Measurements from ENCODE around the gene TNNI2. TPM values are rescaled to one million over a fixed set of nuclear protein-coding genes. Genes with fewer than 3 reads are reported as not detected.

The TNNI2 gene
- total and polyA plus RNA-seq, 2 donors (not counting 3 experiments of a cell fraction or from before 2014, with no cell fraction given) = not detected

GRCh38 chr11:1871531-1871930 is 32.8 kb downstream of the TNNI2 start:
- CTCF ChIA-PET = interaction anchor here (1.4 to 3.2 kb wide), 2 partner anchors 11 to 219 kb away, joined by 6 to 11 read pairs; no protein-coding TSS in a partner anchor

More at GRCh38 chr11:1871531-1871930, 32.8 kb downstream of the TNNI2 start:
- no peak overlapping the region for H3K27ac ChIP-seq (ENCODE audit: insufficient read depth, low read depth, low read length)
- dilution Hi-C loops (cut with MboI; ENCODE audit: extremely low pct_ligation_motif_present, low sequenced_read_pairs) = no loop called here
- no peak overlapping the region for H3K4me2 ChIP-seq (ENCODE audit: insufficient read depth, low read length)
- H3K4me3 ChIP-seq (replicated peaks in 1 of 3; ENCODE audit: insufficient read depth in 1 of 3, low read depth in 1 of 3, low read length in 3 of 3) = no peak overlapping the region
- POLR2A ChIA-PET = no interaction called here
- BruUV-seq (replicated peaks) = no TSS peak
- no peak overlapping the region for H2AFZ ChIP-seq (ENCODE audit: low read depth, low read length)
- TF ChIP-seq EZH2 (IDR thresholded peaks at IDR 0.05; ENCODE audit: borderline replicate concordance, low read depth, low read length, severe bottlenecking) (no peak), MYC (IDR thresholded peaks at IDR 0.05; ENCODE audit: low read depth, low read length) (no peak), GATA2 (IDR thresholded peaks at IDR 0.05; ENCODE audit: insufficient read depth, insufficient read length, low read depth, low read length) (no peak), POLR2A (IDR thresholded peaks at IDR 0.05; ENCODE audit: low read depth, low read length) (no peak), POLR2AphosphoS5 (IDR thresholded peaks at IDR 0.05; ENCODE audit: insufficient read depth, low read depth, low read length) (no peak), MAX (IDR thresholded peaks at IDR 0.05; ENCODE audit: insufficient read depth, insufficient read length) (no peak), FOS (IDR thresholded peaks at IDR 0.05; ENCODE audit: borderline replicate concordance, insufficient read depth, low read length) (no peak), JUN (IDR thresholded peaks at IDR 0.05; ENCODE audit: borderline replicate concordance, insufficient read depth, insufficient read length, low read depth) (no peak)
- TF ChIP-seq, protein P1, sequence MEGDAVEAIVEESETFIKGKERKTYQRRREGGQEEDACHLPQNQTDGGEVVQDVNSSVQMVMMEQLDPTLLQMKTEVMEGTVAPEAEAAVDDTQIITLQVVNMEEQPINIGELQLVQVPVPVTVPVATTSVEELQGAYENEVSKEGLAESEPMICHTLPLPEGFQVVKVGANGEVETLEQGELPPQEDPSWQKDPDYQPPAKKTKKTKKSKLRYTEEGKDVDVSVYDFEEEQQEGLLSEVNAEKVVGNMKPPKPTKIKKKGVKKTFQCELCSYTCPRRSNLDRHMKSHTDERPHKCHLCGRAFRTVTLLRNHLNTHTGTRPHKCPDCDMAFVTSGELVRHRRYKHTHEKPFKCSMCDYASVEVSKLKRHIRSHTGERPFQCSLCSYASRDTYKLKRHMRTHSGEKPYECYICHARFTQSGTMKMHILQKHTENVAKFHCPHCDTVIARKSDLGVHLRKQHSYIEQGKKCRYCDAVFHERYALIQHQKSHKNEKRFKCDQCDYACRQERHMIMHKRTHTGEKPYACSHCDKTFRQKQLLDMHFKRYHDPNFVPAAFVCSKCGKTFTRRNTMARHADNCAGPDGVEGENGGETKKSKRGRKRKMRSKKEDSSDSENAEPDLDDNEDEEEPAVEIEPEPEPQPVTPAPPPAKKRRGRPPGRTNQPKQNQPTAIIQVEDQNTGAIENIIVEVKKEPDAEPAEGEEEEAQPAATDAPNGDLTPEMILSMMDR (IDR thresholded peaks at IDR 0.05; ENCODE audit: extremely low read depth in 1 of 2, insufficient read depth in 1 of 2, low read depth in 1 of 2, low read length in 2 of 2) = no peak
- H3K4me1 ChIP-seq (ENCODE audit: control insufficient read depth, extremely low read depth, insufficient read depth, low read length) = no peaks in the 10 kb centered on the region
- H3K36me3 ChIP-seq (ENCODE audit: control insufficient read depth in 2 of 2, extremely low read depth in 1 of 2, insufficient read depth in 2 of 2, low read length in 2 of 2) = no peaks in the 10 kb centered on the region
- intact Hi-C loops (cut with micrococcal nuclease) = no loop called here
- DNase-seq (ENCODE audit: low read depth, low spot score) = no peak
- no peaks in the 10 kb centered on the region for H3K9me3 ChIP-seq (replicated peaks; ENCODE audit: control insufficient read depth, insufficient read depth, low read length)
- FAIRE-seq = no peak
- H4K20me1 ChIP-seq (replicated peaks; ENCODE audit: control insufficient read depth, extremely low read depth, insufficient read depth, low read length) = no peaks in the 10 kb centered on the region
- no peaks in the 10 kb centered on the region for H3K79me2 ChIP-seq (ENCODE audit: control insufficient read depth, insufficient read depth, low read length)
- peaks cover 0 to 3% of the 10 kb centered on the region in 2 experiments for H3K27me3 ChIP-seq (ENCODE audit: control insufficient read depth in 2 of 2, insufficient read depth in 2 of 2, low read length in 2 of 2)
- H3K9ac ChIP-seq (replicated peaks; ENCODE audit: extremely low read depth, insufficient read depth, low read length) = no peak overlapping the region
- no peaks in the 10 kb centered on the region for H3K9me1 ChIP-seq (replicated peaks; ENCODE audit: control insufficient read depth, extremely low read depth, insufficient read depth, low read length)
